BE2C (cell line): Measurements from ENCODE around the gene SETX.

Experiments used
- DNase-seq: peaks from one replicate; pipeline ENCODE4 v3.0.0-alpha.2; 2020
- H3K27me3 ChIP-seq: fragments of 250-450 bp; sonication (Bioruptor Pico); 2 replicates; pipeline ENCODE4 v1.5.1; 2020; ENCODE audit warnings: mild to moderate bottlenecking
- H3K36me3 ChIP-seq: fragments of 250-450 bp; sonication (Bioruptor Pico); 2 replicates; pipeline ENCODE4 v1.5.1; 2020; ENCODE audit warnings: mild to moderate bottlenecking
- H3K4me1 ChIP-seq: fragments of 250-450 bp; sonication (Bioruptor Pico); 2 replicates; pipeline ENCODE4 v1.5.1; 2020
- H3K4me3 ChIP-seq: 2 replicates; pipeline ENCODE4 v1.5.1; 2011; ENCODE audit warnings: low read depth, low read length
- H3K9me3 ChIP-seq: fragments of 250-450 bp; sonication (Bioruptor Pico); 2 replicates; pipeline ENCODE4 v1.5.1; 2020
- TF ChIP-seq, protein P1 (sequence below): IDR thresholded peaks from 2 replicates; pipeline ENCODE4 v1.5.1; 2012; ENCODE audit warnings: mild to moderate bottlenecking, low read depth, low read length

Gene SETX

DNA sequence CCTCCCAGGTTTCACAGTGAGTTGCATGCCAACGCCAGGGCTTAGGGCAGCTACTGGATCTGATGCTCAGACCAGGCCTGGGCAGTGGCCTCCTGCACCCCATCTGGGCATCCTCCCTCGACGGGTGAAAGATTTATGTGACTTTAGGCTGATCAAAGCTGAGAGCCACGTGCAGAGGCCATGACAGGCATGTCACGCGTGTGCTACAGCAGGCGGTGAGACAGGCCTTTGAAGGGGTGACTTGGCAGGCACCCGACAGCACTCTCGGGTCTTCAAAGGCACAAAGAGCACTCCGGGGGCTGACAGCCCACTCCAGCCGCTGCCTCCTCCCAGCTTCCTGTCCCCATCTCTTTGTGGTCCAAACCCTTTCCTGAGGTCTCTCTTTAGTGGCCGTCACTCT, 126.7 kb downstream of the SETX start:
- Histone ChIP-seq H3K36me3 (no peaks in the 10 kb centered on the region), H3K9me3 (no peaks in the 10 kb centered on the region), H3K27me3 (no peaks in the 10 kb centered on the region), H3K4me3 (no peak overlapping the region), H3K4me1 (peaks cover 6% of the 10 kb centered on the region)
- TF ChIP-seq, protein P1, sequence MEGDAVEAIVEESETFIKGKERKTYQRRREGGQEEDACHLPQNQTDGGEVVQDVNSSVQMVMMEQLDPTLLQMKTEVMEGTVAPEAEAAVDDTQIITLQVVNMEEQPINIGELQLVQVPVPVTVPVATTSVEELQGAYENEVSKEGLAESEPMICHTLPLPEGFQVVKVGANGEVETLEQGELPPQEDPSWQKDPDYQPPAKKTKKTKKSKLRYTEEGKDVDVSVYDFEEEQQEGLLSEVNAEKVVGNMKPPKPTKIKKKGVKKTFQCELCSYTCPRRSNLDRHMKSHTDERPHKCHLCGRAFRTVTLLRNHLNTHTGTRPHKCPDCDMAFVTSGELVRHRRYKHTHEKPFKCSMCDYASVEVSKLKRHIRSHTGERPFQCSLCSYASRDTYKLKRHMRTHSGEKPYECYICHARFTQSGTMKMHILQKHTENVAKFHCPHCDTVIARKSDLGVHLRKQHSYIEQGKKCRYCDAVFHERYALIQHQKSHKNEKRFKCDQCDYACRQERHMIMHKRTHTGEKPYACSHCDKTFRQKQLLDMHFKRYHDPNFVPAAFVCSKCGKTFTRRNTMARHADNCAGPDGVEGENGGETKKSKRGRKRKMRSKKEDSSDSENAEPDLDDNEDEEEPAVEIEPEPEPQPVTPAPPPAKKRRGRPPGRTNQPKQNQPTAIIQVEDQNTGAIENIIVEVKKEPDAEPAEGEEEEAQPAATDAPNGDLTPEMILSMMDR, result no peak
- no peak for DNase-seq

DNA sequence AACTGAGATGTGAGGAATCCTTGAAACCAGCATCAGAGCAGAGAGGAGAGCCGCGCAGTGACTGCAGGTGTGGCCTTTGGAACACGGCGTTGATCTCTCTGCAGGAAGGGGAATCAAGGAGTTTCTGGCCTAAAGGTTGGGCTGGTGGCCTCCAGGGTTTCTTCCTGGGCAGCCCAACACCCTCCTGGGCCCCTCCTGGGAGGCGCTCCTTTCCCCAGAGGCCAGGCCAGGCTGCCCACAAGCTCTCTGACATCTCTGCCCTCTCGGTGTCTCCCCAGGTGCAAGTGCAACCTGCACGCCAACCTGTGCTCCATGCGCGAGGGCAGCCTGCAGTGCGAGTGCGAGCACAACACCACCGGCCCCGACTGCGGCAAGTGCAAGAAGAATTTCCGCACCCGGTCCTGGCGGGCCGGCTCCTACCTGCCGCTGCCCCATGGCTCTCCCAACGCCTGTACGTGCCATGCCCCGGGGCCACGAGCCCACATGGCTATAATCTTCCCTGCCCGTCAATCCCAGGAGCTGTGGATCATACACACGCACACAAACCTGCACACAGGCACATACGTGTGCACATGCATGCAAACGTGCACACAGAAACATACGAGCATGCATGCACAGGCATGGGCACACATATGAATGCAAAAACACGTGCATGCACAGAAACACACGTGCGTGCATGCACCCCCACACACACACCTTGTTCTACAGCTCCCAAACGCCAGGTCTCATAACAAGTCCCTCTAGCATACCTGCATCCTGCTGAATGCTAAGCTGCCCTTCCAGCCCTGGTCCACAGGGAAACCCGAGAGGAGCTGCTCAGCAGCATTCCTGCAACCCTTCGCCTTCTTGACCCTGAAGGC, 128.0 kb downstream of the SETX start:
- Histone ChIP-seq H3K4me3 (no peak overlapping the region), H3K36me3 (no peaks in the 10 kb centered on the region), H3K4me1 (peaks cover 6% of the 10 kb centered on the region), H3K27me3 (no peaks in the 10 kb centered on the region), H3K9me3 (no peaks in the 10 kb centered on the region)
- no peak for DNase-seq
- TF ChIP-seq, protein P1, result no peak

DNA sequence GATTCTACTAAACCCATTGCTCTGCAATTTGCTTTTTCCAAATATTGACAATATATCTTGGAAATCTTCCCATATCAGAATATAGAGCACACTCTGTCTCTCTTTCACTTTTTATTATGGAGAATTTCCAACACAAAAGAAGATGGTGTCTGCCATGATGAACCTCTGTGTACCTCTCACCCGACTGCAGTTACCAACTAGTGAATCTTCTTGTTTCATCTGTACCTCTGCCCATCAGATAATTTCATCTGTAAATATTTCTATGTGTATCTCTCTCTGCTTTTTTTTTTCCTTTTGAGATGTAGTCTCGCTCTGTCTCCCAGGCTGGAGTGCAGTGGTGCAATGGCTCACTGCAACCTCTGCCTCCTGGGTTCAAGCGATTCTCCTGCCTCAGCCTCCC, 130.1 kb downstream of the SETX start:
- Histone ChIP-seq H3K4me3 (no peak overlapping the region), H3K4me1 (no peaks in the 10 kb centered on the region), H3K36me3 (no peaks in the 10 kb centered on the region), H3K9me3 (no peaks in the 10 kb centered on the region), H3K27me3 (no peaks in the 10 kb centered on the region)
- no peak for DNase-seq
- TF ChIP-seq, protein P1, result no peak

DNA sequence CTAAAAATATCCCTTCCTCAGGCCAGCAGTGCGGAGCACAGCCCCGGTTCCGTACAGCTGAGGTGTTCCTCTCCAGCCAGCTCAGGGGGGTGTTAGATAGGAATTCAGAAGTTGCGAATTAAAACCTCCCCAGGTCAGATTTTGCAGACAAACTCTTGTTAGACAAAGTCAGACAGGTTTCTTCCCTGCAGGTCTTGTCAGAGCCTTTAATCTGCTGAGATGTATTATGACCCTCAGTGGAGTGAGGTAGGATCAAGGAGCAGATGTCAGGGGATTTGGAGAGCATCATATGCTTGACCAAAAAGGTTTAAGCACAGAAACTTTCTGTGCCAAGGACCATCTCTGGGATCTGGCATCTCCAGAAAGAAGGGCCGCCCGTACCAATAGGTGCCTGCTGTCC, 132.8 kb downstream of the SETX start:
- Histone ChIP-seq H3K4me1 (no peaks in the 10 kb centered on the region), H3K9me3 (no peaks in the 10 kb centered on the region), H3K36me3 (no peaks in the 10 kb centered on the region), H3K4me3 (no peak overlapping the region), H3K27me3 (no peaks in the 10 kb centered on the region)
- TF ChIP-seq, protein P1, result no peak
- DNase-seq, result no peak

DNA sequence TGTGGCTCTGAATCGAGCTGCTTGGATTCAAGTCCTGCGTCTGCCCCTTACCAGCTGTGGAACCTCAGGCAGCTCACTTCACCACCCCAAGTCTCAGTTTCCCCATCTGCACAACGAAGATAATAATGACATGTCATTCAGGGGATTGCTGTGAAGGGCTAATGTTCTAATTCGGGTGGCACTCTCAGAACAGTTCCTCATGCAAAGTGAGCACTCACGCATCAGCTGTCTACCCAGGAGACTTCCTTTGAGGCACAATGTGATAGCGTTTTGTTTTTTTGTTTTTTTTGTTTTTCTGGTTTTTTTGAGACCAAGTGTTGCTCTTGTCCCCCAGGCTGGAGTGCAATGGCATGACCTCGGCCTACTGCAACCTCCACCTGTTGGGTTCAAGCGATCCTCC, 136.6 kb downstream of the SETX start:
- no peaks in the 10 kb centered on the region for H3K27me3 ChIP-seq
- no peak overlapping the region for H3K4me3 ChIP-seq
- DNase-seq, result no peak
- no peaks in the 10 kb centered on the region for H3K9me3 ChIP-seq
- H3K4me1 ChIP-seq, result peaks cover 8% of the 10 kb centered on the region; the same call in 1 of the 2 replicates
- TF ChIP-seq, protein P1, result no peak
- H3K36me3 ChIP-seq, result no peaks in the 10 kb centered on the region

DNA sequence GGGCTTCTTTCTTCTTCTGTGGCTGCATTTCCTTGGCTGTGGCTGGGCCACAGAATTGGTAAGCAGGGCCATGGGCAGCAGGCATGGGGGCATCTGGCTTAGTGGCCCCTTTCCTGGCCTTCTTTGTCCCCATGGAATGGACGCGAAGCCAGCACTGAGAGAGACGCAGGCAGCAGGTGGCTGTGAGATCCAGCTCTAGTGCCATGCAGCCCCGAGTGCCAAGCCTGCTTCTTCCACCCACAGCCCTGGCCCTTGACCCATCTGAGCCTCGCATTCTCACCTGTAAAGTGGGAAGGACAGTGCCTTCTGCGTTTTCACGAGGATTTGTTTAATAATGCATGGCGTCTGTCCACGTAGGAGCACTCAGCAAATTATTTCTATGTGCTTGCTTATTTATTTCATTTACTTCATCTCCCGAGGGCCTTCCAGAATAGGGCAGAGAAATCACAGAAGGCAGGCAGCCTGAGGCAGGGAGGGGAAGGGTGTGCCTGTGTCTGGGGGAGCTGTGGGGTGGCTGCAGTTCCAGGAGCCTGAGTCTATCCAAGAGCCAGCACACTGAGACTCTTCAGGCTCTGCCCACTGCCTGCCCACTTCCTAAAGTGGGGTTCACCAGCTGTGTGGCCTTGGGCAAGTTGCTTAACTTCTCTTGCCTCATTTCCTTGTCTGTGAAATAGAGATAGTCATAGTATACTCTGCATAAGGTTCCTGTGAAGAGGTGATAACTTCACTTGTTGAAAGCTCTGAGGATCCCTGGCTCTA, 137.7 kb downstream of the SETX start:
- Histone ChIP-seq H3K4me3 (no peak overlapping the region), H3K9me3 (no peaks in the 10 kb centered on the region), H3K36me3 (no peaks in the 10 kb centered on the region), H3K27me3 (no peaks in the 10 kb centered on the region), H3K4me1 (peaks cover 8% of the 10 kb centered on the region; the same call in 1 of the 2 replicates)
- no peak for DNase-seq
- TF ChIP-seq, protein P1, result no peak
